HG03439 (cell line): Measurements from ENCODE around the gene PTPN2.

ENCODE experiments used
- ATAC-seq: cut with Tn5 transposase; IDR thresholded peaks from one replicate; pipeline ENCODE4 v1.9.1; 2021; ENCODE audit warnings: mild to moderate bottlenecking, moderate library complexity; ENCODE audit not compliant: unreplicated experiment

Gene PTPN2

DNA sequence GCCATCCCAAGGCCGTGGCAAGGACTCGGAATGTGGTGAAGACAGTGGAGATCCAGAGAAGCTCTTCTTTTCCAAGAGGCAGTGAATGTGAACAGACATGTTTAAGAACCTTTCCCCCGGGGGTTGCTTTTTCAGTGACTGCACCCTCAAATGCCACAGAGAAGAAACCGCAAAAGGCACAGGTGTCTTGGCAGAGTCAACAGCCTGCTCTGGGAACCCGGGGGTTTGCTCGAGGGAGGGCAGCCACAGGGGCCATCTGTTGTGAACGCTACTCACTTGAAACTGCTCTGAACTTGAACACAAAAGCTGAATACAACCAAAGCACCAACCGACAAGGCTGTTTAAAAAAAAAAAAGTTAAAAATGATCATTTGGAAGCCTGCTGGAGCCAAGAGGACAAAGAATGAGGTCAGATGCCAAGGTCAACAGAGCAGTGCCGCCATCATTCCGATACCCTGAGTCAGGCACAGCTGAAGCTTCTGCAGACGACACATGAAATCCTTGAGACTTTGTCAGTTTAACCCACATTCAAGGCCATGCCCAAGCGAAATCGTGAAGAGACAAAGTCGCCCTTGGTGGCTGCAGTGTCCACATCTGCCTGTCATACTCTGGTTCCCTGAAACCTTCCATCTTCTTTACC lies 133.8 kb downstream of the PTPN2 start:
- ATAC-seq = no peak

DNA sequence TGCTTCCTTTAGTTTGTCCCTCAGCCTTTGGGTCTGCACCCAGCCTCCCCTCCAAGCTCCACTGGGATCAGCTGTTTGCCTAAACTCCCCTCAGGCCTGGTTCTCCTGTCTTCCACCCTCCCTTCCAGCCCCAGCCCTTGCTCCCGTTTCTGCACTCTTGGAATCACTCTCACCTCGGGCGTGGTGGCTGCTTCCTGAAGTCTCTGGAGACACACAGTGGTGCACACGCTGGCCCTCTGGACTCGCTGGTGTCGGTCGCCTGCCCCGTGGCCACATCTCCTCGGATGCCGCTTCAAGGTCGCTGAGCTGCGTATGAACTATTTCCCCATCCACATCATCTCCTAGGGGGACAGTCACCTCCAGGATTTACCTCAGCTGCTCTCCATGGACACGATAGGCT lies 134.9 kb downstream of the PTPN2 start:
- no peak for ATAC-seq

DNA sequence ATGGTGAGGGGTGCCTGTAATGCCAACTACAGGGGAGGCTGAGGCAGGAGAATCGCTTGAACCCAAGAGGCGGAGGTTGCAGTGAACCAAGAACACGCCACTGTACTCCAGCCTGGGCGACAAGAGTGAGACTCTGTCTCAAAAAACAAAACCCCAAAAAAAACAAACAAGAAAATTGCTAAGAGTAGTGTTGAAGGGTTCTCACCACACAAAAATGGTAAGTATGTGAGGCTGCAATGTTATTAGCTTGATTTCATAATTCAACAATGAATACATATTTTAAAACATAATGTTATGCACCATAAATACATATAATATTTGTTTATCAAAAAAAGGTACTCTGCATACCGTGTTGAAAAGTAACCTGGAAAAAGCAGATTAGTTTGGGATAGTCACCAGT lies 135.4 kb downstream of the PTPN2 start:
- no peak for ATAC-seq

DNA sequence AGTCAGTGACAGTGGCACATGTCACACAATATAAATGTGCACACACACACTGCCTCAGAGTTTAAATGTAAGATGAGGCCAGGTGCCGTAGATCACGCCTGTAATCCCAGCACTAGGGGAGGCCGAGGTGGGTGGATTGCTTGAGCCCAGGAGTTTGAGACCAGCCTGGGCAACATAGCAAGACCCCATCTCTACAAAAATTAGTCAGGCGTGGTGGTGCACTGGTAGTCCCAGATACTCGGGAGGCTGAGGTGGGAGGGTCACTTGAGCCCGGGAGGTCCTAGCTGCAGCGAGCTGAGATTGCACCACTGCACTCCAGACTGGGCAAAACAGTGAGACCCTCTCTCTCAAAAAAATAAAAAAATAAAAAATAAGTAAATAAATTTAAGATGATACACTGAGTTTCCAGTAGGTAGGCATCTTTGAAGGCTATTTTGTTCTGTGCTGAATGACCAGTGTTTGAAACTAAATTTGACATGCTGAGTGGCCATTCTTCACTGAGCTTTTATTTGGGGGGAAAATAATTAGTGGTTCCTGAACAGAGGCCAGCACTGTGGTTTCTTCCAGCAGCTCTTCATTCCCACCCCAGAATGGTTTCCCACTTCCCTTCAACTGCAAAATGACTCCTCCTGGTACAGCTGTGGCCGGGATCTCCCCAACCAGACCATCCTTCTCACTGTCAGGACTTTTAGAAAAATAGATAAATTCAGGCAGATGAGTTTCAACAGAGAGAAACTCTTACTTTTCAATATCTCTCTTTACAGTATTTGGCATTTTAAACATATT lies 136.3 kb downstream of the PTPN2 start:
- ATAC-seq = no peak

DNA sequence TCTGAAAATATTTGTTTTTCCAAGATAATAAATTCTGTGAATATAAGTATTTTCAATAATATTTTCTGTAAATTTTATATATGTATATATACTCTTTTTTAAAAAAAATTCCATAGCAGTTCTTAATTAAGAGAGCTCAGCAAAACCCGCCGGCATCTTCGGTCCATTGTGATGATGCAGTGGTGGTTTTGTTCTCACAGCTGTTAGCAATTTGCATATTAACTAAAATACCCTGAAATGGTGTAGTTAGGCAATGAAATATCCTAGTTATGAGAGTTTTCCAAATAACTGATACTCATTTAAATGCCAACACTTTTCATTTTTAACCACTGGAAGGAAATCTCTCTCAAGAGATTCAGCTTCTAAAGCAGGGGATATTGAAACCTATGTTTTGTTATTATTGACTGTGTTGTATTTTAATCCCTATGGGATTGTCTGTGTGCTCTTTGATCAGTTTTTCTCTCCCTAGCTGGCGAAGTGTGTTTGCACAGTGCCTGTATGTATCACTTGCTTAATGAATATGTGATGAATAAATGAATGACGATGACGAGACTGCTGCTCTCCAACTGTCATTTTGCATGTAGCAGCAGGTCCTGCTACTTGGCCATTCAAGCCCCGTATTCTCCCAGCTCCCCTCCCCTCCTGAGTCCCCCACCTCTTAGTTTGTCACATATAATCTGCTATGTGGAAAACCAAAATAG lies 138.8 kb downstream of the PTPN2 start:
- no peak for ATAC-seq

DNA sequence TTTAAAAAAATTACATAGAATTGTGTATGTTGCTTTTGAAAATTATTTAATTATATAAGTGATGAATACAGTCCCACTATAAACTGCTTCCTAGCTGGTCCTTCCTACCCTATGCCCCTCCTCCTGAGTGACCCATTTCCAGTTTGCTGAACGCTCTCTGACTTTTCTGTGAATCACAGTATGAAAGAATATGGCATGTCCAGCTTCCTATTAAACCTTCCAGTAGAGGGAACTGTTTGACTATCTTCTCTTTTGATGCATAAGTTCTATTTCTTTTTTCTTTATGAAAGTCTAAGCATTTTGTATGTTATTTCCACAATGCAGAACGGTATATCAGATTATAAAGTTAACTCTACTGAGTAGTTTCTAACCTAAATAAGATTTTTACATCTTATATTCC lies 139.9 kb downstream of the PTPN2 start:
- no peak for ATAC-seq

DNA sequence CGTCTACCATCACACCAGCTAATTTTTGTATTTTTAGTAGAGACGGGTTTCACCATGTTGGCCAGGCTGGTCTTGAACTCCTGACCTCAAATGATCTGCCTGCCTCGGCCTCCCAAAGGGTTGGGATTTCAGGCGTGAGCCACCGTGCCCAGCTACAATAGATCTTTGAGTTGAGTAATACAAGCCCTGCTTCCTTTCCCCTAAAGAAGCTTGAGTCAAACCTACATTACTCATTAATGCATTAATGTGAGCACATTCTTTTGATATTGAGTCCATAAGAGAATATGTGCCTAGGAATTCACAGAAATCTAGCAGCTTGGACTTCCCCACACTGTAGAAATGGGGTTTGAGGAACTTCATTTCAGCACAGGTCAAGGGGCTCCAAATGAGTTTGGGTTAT lies 141.6 kb downstream of the PTPN2 start:
- ATAC-seq = no peak
